Measurements from ENCODE around the gene ST13.

GRCh38 chr22:40889116-40889515 lies 32.7 kb upstream of the ST13 start:
- TF ChIP-seq BACH1 (tag; IDR thresholded peaks at IDR 0.05) = no peak
- TF ChIP-seq CTCF (IDR thresholded peaks at IDR 0.05 in 2 of 3, conservative IDR thresholded peaks at IDR 0.05 in 1 of 3; ENCODE audit: insufficient read depth in 2 of 3, low read depth in 1 of 3, low read length in 3 of 3) = no peak
- TF ChIP-seq YY1 (IDR thresholded peaks at IDR 0.05; ENCODE audit: borderline replicate concordance in 1 of 3, control insufficient read depth in 1 of 3, extremely low read depth in 1 of 3, insufficient read depth in 3 of 3, insufficient read length in 1 of 3, insufficient replicate concordance in 2 of 3, low read depth in 1 of 3, low read length in 2 of 3) = no peak
- TF ChIP-seq ADNP (tag; IDR thresholded peaks at IDR 0.05) = no peak
- TF ChIP-seq JUN (IDR thresholded peaks at IDR 0.05; ENCODE audit: borderline replicate concordance, low read depth, low read length) = no peak
- no peak for TF ChIP-seq JUN (CRISPR knock-in tag; IDR thresholded peaks at IDR 0.05; ENCODE audit: borderline replicate concordance)
- TF ChIP-seq, protein P1, sequence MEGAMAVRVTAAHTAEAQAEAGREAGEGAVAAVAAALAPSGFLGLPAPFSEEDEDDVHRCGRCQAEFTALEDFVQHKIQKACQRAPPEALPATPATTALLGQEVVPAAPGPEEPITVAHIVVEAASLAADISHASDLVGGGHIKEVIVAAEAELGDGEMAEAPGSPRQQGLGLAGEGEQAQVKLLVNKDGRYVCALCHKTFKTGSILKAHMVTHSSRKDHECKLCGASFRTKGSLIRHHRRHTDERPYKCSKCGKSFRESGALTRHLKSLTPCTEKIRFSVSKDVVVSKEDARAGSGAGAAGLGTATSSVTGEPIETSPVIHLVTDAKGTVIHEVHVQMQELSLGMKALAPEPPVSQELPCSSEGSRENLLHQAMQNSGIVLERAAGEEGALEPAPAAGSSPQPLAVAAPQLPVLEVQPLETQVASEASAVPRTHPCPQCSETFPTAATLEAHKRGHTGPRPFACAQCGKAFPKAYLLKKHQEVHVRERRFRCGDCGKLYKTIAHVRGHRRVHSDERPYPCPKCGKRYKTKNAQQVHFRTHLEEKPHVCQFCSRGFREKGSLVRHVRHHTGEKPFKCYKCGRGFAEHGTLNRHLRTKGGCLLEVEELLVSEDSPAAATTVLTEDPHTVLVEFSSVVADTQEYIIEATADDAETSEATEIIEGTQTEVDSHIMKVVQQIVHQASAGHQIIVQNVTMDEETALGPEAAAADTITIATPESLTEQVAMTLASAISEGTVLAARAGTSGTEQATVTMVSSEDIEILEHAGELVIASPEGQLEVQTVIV (CRISPR knock-in tag; IDR thresholded peaks at IDR 0.05; ENCODE audit: borderline replicate concordance) = no peak
- no peak for TF ChIP-seq BRF1 (IDR thresholded peaks at IDR 0.05; ENCODE audit: borderline replicate concordance, extremely low read depth, insufficient read length)
- no peak for TF ChIP-seq ZFP36 (IDR thresholded peaks at IDR 0.05; ENCODE audit: low read depth, low read length, partially characterized antibody)
- TF ChIP-seq RBM39 (optimal IDR thresholded peaks at IDR 0.05; ENCODE audit: low read depth, low read length) = no peak
- no peak for TF ChIP-seq GABPA (tag; conservative IDR thresholded peaks at IDR 0.05; ENCODE audit: low read depth)
- no peak for TF ChIP-seq MAFF (IDR thresholded peaks at IDR 0.05; ENCODE audit: low read length)
- TF ChIP-seq, protein P2, sequence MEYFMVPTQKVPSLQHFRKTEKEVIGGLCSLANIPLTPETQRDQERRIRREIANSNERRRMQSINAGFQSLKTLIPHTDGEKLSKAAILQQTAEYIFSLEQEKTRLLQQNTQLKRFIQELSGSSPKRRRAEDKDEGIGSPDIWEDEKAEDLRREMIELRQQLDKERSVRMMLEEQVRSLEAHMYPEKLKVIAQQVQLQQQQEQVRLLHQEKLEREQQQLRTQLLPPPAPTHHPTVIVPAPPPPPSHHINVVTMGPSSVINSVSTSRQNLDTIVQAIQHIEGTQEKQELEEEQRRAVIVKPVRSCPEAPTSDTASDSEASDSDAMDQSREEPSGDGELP (CRISPR knock-in tag; IDR thresholded peaks at IDR 0.05; ENCODE audit: borderline replicate concordance) = no peak

Data from K562 (cell line).